A549 (cell line): ENCODE data around the gene LUZP1. TPM values are rescaled to one million over a fixed set of nuclear protein-coding genes. Genes with fewer than 3 reads are reported as not detected.

Source experiments
- ATAC-seq, 2 experiments: fragments of 200-7000 bp in 1 of 2; fragments of >200 bp in 1 of 2; cut with Nextera tagmentation in 1 of 2; cut with Tn5 transposase in 1 of 2; 3 replicates each; pipeline versions ENCODE4 v1.8.0 to v1.9.1; 2018 to 2020; ENCODE audit warnings: mild to moderate bottlenecking in 1 of 2, moderate library complexity in 1 of 2
- CTCF ChIA-PET: fragments of 300-600 bp; sonication (Branson Sonifier 250); formaldehyde crosslinking; extraction: SDS; loops from one replicate; lab custom pipeline; 2021; ENCODE audit warnings: antibody characterized with exemption, inconsistent platforms; lab: Yijun Ruan, JAX
- POLR2A ChIA-PET: fragments of 350-600 bp; formaldehyde crosslinking; extraction: SDS; loops from one replicate; lab custom pipeline; 2021; ENCODE audit warnings: antibody characterized with exemption, inconsistent platforms; lab: Yijun Ruan, JAX
- DNase-seq, 2 experiments: peaks; one replicate each; pipeline versions ENCODE4 v3.0.0 to v3.0.0-alpha.2; 2011 to 2016; ENCODE audit warnings: low read depth in 1 of 2, low spot score in 1 of 2
- FAIRE-seq: peaks from 2 replicates; lab custom pipeline; 2011; peaks lifted over from hg19 to GRCh38; lab: Jason Lieb, UNC
- H3K27ac ChIP-seq, 2 experiments: fragments of >200 bp; sonication (Bioruptor Twin); formaldehyde crosslinking; 3 replicates each; pipeline ENCODE4 v1.5.1; 2016 to 2017
- H3K4me1 ChIP-seq: fragments of >200 bp; sonication (Bioruptor Twin); formaldehyde crosslinking; 3 replicates; pipeline ENCODE4 v1.6.1; 2016
- H3K4me2 ChIP-seq: fragments of >200 bp; sonication (Bioruptor Twin); formaldehyde crosslinking; 3 replicates; pipeline ENCODE4 v1.6.1; 2016
- H3K4me3 ChIP-seq: fragments of >200 bp; sonication (Bioruptor Twin); formaldehyde crosslinking; 3 replicates; pipeline ENCODE4 v1.5.1; 2016
- H3K9me3 ChIP-seq: fragments of >200 bp; sonication (Bioruptor Twin); formaldehyde crosslinking; 3 replicates; pipeline ENCODE4 v1.6.1; 2016
- CBX2 ChIP-seq: fragments of 200-600 bp; sonication (generic); IDR thresholded peaks from 2 replicates; pipeline ENCODE4 v1.6.1; 2016; ENCODE audit warnings: low read depth, mild to moderate bottlenecking, borderline replicate concordance
- CHD2 ChIP-seq: fragments of 150-350 bp; IDR thresholded peaks from 2 replicates; pipeline ENCODE4 v1.6.1; 2014; ENCODE audit warnings: low read length; ENCODE audit not compliant: partially characterized antibody
- CHD4 ChIP-seq: fragments of 200-600 bp; sonication (generic); IDR thresholded peaks from 2 replicates; pipeline ENCODE4 v1.6.1; 2016; ENCODE audit warnings: antibody characterized with exemption, mild to moderate bottlenecking, borderline replicate concordance
- EHMT2 ChIP-seq: fragments of 200-600 bp; sonication (generic); IDR thresholded peaks from 2 replicates; pipeline ENCODE4 v1.6.1; 2016; ENCODE audit warnings: antibody characterized with exemption, low read depth, mild to moderate bottlenecking, moderate library complexity
- FOSB ChIP-seq: fragments of 250-450 bp; sonication (Bioruptor Pico); IDR thresholded peaks from 2 replicates; pipeline ENCODE4 v1.5.0; 2020; ENCODE audit warnings: mild to moderate bottlenecking, moderate library complexity
- FOXS1 ChIP-seq: fragments of 250-450 bp; sonication (Bioruptor Pico); IDR thresholded peaks from 2 replicates; pipeline ENCODE4 v1.5.0; 2020; ENCODE audit warnings: mild to moderate bottlenecking, moderate library complexity
- HOXA7 ChIP-seq: fragments of 250-450 bp; sonication (Bioruptor Pico); IDR thresholded peaks from 2 replicates; pipeline ENCODE4 v1.5.0; 2020; ENCODE audit warnings: mild to moderate bottlenecking, moderate library complexity
- HOXB13 ChIP-seq: fragments of 250-450 bp; sonication (Bioruptor Pico); IDR thresholded peaks from 2 replicates; pipeline ENCODE4 v1.5.0; 2020; ENCODE audit warnings: low read depth, mild to moderate bottlenecking, moderate library complexity
- MAZ ChIP-seq: fragments of 150-350 bp; IDR thresholded peaks from 2 replicates; pipeline ENCODE4 v1.6.1; 2014; ENCODE audit warnings: antibody characterized with exemption, low read depth, low read length, borderline replicate concordance
- RARB ChIP-seq: fragments of 250-450 bp; sonication (Bioruptor Pico); IDR thresholded peaks from 2 replicates; pipeline ENCODE4 v1.8.0; 2021; ENCODE audit warnings: mild to moderate bottlenecking, moderate library complexity
- RCOR1 ChIP-seq: fragments of 150-350 bp; IDR thresholded peaks from 2 replicates; pipeline ENCODE4 v1.6.1; 2014; ENCODE audit warnings: antibody characterized with exemption, low read length, low read depth
- RFX5 ChIP-seq: fragments of 450-650 bp; IDR thresholded peaks from 2 replicates; pipeline ENCODE4 v1.7.1; 2014; ENCODE audit warnings: antibody characterized with exemption, mild to moderate bottlenecking, moderate library complexity
- RNF2 ChIP-seq: fragments of 200-600 bp; sonication (generic); IDR thresholded peaks from 2 replicates; pipeline ENCODE4 v1.6.1; 2016; ENCODE audit warnings: low read depth, mild to moderate bottlenecking, antibody characterized with exemption, moderate library complexity, borderline replicate concordance
- TFCP2L1 ChIP-seq: fragments of 250-450 bp; sonication (Bioruptor Pico); IDR thresholded peaks from 2 replicates; pipeline ENCODE4 v1.5.0; 2021; ENCODE audit warnings: mild to moderate bottlenecking
- WGBS: methylation state at CpG from one replicate; pipeline ENCODE4 v1.1.6; 2017; ENCODE audit errors: missing lambda C conversion rate; 5-methylcytosine and 5-hydroxymethylcytosine counted together
- polyA plus RNA-seq, 4 experiments: library from polyadenylated mRNA; depleted of rRNA in 3 of 4; stranded (reverse); fragments of >200 nt; fragmentation: RNase III in 1 of 4; extraction: RNeasy Plus Mini Kit Qiagen cat#74134 plus additional on column Dnase treatment in 1 of 4; gene quantifications; 2 replicates in 3 of 4; 3 replicates in 1 of 4; pipeline ENCODE4 v1.2.3, GENCODE V29; 2011 to 2017
- TF ChIP-seq, protein P1 (sequence below): fragments of 250-450 bp; sonication (Bioruptor Pico); IDR thresholded peaks from 2 replicates; pipeline ENCODE4 v1.5.0; 2020; ENCODE audit warnings: low read depth, mild to moderate bottlenecking, moderate library complexity
- TF ChIP-seq, protein P2 (sequence below): fragments of 200-600 bp; sonication (generic); IDR thresholded peaks from 2 replicates; pipeline ENCODE4 v1.6.1; 2016; ENCODE audit warnings: antibody characterized with exemption, mild to moderate bottlenecking, moderate library complexity
- TF ChIP-seq, protein P3 (sequence below): fragments of 450-650 bp; IDR thresholded peaks from 2 replicates; pipeline ENCODE4 v1.6.1; 2014; ENCODE audit warnings: antibody characterized with exemption
- TF ChIP-seq, protein P4 (sequence below): IDR thresholded peaks from 2 replicates; pipeline ENCODE4 v1.6.1; 2012
- TF ChIP-seq, protein P5 (sequence below): fragments of 250-450 bp; sonication (Bioruptor Pico); IDR thresholded peaks from 2 replicates; pipeline ENCODE4 v1.5.0; 2021; ENCODE audit warnings: mild to moderate bottlenecking, moderate library complexity, borderline replicate concordance
- TF ChIP-seq, protein P6 (sequence below): fragments of >200 bp; sonication (Bioruptor Twin); formaldehyde crosslinking; IDR thresholded peaks from 3 replicates; pipeline ENCODE4 v1.5.1; 2016

Gene LUZP1
- polyA plus RNA-seq, 2 of the 4 experiments (the other 2 are of a cell fraction) = 18.2 to 26.2 TPM

DNA sequence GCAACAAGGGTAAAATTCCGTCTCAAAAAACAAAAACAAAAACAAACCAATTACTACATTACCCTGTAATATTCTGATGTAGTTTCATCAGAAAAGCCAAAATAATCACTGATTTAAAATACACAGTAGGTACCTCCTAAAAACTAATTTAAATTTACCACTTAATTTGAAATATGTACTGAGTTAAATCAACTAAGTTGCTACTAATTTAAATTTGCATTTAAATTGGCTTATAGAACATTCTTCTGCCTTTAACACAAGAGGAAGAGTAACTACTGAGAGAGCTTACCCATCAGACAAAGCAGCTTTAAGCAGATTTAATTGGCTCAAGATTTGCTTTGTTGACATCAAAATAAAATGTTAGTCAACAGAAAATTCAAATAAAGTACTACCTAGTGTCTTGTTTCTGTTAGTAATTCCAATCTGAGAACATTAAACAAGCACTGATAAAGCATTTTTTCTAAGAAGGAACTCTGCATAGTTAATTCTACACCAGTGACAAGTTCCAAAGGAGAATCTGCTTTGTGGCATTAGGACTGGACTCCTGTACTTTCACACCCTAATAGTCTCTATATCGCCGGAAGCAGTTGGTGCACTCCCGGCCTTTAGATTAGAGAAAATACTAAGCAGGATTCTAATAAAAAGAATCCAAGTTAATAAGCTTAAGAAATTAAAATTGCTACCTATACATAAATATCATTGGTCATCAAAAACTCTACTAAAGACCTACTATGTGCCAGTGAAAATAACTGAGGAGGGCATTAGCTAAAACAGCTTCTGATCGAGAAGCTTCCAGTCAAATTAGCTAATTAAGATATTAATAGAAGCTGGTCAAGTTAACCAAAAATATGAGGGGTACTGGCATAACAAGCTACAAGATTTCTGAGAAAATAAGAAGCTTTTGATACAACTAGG is 8.4 kb downstream of the LUZP1 start:
- Histone ChIP-seq H3K4me2 (peak overlapping the region; percentile 12; the same call in 1 of the 3 replicates), H3K27ac (no peak overlapping the region), H3K4me1 (peaks cover 45% of the 10 kb centered on the region), H3K4me3 (no peak overlapping the region), H3K9me3 (no peaks in the 10 kb centered on the region)
- ChIA-PET POLR2A (no interaction called here), CTCF (interaction anchor here (1.3 to 5.3 kb wide), 2 partner anchors 24 to 36 kb away, joined by 3 to 24 read pairs; no protein-coding TSS in a partner anchor)
- no peak for DNase-seq
- no peak for FAIRE-seq
- TF ChIP-seq CHD2 = no peak
- no peak for TF ChIP-seq RNF2
- no peak for TF ChIP-seq RFX5
- no peak for TF ChIP-seq FOSB
- TF ChIP-seq EHMT2 = no peak
- TF ChIP-seq, protein P1, sequence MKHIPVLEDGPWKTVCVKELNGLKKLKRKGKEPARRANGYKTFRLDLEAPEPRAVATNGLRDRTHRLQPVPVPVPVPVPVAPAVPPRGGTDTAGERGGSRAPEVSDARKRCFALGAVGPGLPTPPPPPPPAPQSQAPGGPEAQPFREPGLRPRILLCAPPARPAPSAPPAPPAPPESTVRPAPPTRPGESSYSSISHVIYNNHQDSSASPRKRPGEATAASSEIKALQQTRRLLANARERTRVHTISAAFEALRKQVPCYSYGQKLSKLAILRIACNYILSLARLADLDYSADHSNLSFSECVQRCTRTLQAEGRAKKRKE (CRISPR knock-in tag) = no peak
- TF ChIP-seq, protein P2, sequence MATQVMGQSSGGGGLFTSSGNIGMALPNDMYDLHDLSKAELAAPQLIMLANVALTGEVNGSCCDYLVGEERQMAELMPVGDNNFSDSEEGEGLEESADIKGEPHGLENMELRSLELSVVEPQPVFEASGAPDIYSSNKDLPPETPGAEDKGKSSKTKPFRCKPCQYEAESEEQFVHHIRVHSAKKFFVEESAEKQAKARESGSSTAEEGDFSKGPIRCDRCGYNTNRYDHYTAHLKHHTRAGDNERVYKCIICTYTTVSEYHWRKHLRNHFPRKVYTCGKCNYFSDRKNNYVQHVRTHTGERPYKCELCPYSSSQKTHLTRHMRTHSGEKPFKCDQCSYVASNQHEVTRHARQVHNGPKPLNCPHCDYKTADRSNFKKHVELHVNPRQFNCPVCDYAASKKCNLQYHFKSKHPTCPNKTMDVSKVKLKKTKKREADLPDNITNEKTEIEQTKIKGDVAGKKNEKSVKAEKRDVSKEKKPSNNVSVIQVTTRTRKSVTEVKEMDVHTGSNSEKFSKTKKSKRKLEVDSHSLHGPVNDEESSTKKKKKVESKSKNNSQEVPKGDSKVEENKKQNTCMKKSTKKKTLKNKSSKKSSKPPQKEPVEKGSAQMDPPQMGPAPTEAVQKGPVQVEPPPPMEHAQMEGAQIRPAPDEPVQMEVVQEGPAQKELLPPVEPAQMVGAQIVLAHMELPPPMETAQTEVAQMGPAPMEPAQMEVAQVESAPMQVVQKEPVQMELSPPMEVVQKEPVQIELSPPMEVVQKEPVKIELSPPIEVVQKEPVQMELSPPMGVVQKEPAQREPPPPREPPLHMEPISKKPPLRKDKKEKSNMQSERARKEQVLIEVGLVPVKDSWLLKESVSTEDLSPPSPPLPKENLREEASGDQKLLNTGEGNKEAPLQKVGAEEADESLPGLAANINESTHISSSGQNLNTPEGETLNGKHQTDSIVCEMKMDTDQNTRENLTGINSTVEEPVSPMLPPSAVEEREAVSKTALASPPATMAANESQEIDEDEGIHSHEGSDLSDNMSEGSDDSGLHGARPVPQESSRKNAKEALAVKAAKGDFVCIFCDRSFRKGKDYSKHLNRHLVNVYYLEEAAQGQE = no peak
- TF ChIP-seq RARB (CRISPR knock-in tag) = no peak
- no peak for TF ChIP-seq FOXS1 (CRISPR knock-in tag)
- TF ChIP-seq MAZ = no peak
- TF ChIP-seq CHD4 = no peak
- no peak for TF ChIP-seq HOXB13
- no peak for TF ChIP-seq CBX2
- TF ChIP-seq, protein P3, sequence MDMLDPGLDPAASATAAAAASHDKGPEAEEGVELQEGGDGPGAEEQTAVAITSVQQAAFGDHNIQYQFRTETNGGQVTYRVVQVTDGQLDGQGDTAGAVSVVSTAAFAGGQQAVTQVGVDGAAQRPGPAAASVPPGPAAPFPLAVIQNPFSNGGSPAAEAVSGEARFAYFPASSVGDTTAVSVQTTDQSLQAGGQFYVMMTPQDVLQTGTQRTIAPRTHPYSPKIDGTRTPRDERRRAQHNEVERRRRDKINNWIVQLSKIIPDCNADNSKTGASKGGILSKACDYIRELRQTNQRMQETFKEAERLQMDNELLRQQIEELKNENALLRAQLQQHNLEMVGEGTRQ = no peak
- TF ChIP-seq, protein P4, sequence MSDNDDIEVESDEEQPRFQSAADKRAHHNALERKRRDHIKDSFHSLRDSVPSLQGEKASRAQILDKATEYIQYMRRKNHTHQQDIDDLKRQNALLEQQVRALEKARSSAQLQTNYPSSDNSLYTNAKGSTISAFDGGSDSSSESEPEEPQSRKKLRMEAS = no peak
- no peak for ATAC-seq
- 88% methylated on average over 5 of the region's 5 CpGs for WGBS

DNA sequence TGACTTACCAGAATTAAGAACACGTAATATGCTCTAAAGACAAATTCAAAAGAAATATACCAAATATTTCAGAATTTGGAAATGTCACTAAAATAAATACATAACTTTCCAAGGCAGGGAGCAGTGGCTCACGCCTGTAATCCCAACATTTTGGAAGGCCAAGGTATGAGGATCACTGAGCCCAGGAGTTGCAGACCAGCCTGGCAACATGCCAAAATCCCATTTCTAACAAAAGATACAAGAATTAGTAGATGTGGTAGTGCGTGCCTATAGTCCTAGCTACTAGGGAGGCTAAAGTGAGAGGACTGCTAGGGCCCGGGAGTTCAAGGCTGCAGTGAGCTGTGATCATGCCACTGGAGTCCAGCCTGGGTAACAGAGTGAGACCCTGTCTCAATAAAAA is 11.7 kb downstream of the LUZP1 start:
- Histone ChIP-seq H3K4me2 (no peak overlapping the region), H3K4me1 (peaks cover 36% of the 10 kb centered on the region), H3K9me3 (no peaks in the 10 kb centered on the region), H3K27ac (no peak overlapping the region), H3K4me3 (no peak overlapping the region)
- FAIRE-seq = no peak
- POLR2A ChIA-PET = no interaction called here
- CTCF ChIA-PET = no interaction called here
- TF ChIP-seq, protein P5, sequence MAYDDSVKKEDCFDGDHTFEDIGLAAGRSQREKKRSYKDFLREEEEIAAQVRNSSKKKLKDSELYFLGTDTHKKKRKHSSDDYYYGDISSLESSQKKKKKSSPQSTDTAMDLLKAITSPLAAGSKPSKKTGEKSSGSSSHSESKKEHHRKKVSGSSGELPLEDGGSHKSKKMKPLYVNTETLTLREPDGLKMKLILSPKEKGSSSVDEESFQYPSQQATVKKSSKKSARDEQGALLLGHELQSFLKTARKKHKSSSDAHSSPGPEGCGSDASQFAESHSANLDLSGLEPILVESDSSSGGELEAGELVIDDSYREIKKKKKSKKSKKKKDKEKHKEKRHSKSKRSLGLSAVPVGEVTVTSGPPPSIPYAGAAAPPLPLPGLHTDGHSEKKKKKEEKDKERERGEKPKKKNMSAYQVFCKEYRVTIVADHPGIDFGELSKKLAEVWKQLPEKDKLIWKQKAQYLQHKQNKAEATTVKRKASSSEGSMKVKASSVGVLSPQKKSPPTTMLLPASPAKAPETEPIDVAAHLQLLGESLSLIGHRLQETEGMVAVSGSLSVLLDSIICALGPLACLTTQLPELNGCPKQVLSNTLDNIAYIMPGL (CRISPR knock-in tag) = no peak
- TF ChIP-seq TFCP2L1 (CRISPR knock-in tag) = no peak
- TF ChIP-seq HOXA7 = no peak
- TF ChIP-seq RCOR1 = no peak
- TF ChIP-seq, protein P6, sequence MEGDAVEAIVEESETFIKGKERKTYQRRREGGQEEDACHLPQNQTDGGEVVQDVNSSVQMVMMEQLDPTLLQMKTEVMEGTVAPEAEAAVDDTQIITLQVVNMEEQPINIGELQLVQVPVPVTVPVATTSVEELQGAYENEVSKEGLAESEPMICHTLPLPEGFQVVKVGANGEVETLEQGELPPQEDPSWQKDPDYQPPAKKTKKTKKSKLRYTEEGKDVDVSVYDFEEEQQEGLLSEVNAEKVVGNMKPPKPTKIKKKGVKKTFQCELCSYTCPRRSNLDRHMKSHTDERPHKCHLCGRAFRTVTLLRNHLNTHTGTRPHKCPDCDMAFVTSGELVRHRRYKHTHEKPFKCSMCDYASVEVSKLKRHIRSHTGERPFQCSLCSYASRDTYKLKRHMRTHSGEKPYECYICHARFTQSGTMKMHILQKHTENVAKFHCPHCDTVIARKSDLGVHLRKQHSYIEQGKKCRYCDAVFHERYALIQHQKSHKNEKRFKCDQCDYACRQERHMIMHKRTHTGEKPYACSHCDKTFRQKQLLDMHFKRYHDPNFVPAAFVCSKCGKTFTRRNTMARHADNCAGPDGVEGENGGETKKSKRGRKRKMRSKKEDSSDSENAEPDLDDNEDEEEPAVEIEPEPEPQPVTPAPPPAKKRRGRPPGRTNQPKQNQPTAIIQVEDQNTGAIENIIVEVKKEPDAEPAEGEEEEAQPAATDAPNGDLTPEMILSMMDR = no peak
- 0 out of 2 replicates have a peak, but pooled peaks have one; percentile 6 for TF ChIP-seq EHMT2
- WGBS = 90% methylated on average over 4 of the region's 4 CpGs
- ATAC-seq = no peak
- DNase-seq = no peak
